Jurkat, Clone E6-1 (cell line): ENCODE data around the gene CD209.
A peak's percentile ranks its signal among the peaks of the same experiment; 100 is the strongest.

Source experiments
- DNase-seq: peaks from one replicate; pipeline ENCODE4 v3.0.0-alpha.2; 2011; ENCODE audit warnings: low read depth, low spot score
- H3K4me3 ChIP-seq: 2 replicates; pipeline ENCODE4 v1.5.1; 2011; ENCODE audit warnings: mild to moderate bottlenecking, low read length, control low read depth, moderate library complexity

Gene CD209

DNA sequence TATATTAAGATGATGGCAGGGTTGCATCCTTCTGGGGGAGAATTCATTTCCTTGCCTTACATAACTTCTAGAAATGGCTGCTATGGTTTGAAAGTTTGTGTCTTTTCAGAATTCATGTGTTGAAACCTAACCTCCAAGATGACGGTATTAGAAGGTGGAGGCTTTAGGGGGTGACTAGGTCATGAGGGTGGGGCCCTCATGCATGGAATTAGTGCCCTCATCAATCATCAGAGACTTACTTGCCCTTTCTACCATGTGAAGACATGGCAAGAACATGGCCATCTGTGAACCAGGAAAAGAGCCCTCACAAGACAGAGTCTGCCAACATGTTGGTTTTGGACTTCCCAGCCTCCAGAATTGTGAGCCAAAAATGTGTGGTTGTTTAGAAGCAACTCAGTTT lies 30.6 kb downstream of the CD209 start:
- H3K4me3 ChIP-seq, result no peak overlapping the region
- DNase-seq, result no peak

DNA sequence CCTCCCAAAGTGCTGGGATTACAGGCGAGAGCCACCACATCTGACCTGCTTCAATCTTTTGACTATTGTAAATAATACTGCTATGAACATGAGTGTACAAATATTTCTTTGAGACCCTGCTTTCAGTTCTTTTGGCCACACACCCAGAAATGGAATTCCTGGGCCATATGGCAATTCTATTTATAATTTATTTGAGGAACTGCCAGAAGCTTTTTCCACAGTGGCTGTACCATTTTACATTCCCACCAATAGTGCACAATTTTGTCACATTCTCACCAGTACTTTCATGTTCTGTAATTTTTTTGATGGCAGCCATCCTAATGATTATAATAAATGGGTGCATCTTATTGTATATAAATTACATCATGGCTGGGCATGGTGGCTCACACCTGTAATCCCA lies 31.7 kb downstream of the CD209 start:
- no peak for DNase-seq
- H3K4me3 ChIP-seq, result no peak overlapping the region

DNA sequence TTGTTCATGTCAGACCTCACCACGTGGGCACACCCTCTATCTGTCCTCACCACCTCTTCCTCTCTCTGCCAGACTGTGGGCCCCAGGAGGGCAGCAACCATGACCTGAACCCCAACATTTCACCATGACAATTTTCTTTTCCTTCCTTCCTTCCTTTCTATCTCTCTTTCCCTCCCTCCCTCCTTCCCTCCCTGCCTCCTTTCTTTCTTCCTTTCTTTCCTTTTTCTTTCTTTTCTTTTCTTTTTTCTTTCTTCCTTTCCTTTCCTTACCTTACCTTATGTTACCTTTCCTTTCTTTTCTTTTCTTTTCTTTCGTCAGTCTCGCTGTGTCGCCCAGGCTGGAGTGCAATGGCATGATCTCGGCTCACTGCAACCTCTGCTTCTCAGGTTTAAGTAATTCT lies 36.7 kb downstream of the CD209 start:
- H3K4me3 ChIP-seq, result no peak overlapping the region
- no peak for DNase-seq

DNA sequence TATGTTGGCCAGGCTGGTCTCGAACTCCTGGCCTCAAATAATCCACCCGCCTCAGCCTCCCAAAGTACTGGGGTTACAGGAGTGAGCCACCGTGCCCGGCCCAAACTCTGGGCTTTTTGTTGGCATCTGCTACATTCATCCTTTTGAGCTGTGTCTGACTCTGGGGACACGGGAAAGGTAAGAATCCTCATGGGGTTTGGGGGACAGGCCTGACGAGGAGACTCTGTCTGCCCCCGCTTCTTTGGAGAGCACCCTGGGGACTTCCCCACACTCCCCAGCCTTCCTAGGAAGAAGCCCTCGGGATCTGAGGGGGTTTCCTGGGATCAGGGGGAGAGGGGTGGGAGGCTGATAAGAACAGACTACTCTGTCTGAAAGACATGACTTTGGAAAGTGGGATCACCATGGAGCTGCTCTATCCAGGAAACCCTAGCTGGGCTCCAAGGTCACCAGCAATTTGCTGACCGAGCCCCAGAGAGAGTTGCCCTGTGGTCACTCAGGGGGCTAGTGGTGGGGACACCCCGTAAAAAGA lies 37.3 kb downstream of the CD209 start:
- DNase-seq, result no peak
- no peak overlapping the region for H3K4me3 ChIP-seq

DNA sequence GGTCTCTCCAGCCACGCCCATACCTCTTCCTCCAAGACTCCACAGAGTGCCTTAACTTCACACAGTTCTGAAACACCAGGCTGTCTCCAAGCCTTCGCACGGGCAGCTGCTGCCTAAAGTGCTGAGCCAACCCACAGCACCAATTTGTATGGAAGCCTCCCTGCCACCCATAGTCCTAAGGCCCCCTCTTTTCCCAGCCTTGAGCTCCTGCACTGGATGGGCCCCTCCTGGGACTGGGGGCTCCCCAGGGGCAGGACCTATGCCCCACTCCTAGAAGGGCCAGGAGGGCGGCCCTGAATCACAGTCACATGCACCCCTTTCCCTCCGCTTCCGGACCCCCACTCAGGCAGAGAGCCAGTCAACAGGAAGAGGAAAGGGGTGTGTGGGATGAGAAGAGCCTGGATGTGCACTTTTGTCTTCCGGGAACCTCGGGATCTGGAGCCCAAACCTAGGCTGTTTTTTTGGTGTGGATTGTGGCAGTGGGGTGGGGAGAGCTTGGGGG lies 40.3 kb downstream of the CD209 start:
- no peak for DNase-seq
- H3K4me3 ChIP-seq, result no peak overlapping the region

DNA sequence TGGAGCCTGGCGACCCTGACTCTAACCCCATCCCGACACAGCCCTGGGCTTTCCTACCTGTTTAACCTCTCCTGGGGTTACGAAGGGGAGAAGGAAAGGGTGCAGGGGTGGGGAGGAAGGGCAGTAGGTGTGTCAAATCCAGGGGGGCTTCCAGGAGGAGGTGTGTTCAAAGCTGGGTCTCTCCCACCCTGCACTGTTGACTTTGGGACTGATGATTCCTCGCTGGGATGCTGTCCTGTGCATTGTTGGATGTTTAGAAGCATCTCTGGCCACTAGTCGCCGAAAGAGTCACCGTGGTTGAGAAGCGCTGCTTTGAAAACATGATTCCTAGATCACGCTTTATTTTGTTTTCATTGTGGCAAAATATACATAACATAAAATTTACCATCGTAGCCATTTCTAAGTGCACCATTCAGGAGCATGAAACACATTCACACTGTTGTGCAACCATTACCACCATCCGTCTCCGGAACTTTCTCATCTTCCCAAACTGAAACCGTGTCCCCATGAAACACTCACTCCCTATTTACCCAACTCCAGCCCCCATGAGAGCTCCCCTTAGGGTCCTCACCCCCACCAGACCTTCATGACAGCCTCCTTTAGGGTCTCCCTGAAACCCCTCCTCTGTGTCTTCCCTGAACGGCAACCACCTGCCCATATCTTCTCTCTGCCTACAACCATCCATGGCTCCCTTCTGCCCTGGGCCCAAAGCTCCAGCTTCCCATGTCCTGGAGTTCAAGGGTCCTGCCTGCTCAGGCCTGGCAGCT lies 41.0 kb downstream of the CD209 start:
- no peak overlapping the region for H3K4me3 ChIP-seq
- DNase-seq, result no peak

DNA sequence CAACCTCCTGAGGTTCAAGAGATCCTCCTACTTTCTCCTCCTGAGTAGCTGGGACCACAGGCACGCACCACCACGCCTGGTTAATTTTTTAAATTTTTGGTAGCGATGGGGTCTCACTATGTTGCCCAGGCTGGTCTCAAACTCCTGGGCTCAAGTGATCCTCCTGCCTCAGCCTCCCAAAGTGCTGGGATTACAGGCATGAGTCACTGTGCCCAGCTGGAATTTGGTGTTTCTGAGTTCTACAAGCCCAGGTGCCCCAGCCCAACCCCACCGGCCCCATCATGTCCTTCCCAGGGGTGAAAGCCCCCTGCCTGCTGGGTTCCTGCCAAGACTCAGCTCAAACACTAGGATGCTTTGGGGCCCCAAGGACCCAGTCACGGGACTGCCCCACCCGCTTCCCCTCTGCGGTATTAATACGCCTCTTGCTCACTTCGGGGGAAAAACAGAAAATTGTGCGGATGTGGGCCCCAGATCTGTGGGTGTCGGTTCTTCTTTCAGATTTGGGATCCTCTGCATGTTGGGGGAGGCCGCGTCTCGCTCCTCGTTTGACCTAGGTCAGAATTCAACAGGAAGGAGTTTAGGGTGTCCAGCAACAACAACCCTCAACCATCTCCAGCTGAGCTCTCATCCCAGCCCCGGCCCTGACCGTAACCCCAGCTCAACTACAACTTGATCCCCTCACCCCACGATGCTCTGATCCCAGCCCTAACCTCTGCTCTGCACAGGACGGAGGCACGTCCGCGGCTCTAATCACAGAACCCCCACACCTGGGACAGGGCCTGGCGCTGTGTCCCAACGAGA lies 41.7 kb downstream of the CD209 start:
- no peak overlapping the region for H3K4me3 ChIP-seq
- DNase-seq, result peak; percentile 36

DNA sequence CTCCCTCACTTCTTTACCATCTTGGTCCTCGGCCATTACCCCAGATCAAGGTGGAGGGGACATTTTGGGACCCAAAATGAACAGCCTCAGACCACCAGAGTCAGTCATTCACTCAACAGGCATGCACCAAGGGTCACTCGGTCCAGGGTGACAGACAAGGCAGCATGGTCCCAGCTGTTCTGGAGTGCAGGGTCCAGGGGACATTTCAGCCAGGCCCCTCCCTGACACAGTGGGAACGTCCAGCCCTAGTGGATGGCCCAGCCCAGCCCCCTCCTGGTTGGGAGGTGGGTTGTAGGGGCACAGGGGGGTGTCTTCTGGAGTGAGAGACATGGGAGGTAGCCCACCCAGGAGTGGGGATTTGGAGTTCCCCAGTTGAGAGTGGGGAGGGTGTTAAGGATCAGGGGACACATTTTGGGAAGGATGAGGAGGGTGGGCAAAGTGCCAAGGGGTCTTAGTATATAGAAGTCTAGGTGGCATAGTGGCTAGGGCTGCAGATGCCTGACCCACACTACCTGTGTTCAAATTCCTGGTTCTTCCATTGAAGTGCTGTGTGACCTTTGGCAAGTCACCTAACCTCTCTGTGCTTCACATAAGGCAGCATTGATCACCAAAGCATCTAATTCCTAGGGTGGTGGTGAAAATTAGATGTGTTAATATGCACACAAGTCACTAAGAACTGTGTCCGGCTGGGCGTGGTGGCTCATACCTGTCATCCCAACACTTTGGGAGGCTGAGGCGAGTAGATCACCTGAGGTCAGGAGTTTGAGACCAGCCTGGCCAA lies 42.9 kb downstream of the CD209 start:
- DNase-seq, result no peak
- H3K4me3 ChIP-seq, result no peak overlapping the region

DNA sequence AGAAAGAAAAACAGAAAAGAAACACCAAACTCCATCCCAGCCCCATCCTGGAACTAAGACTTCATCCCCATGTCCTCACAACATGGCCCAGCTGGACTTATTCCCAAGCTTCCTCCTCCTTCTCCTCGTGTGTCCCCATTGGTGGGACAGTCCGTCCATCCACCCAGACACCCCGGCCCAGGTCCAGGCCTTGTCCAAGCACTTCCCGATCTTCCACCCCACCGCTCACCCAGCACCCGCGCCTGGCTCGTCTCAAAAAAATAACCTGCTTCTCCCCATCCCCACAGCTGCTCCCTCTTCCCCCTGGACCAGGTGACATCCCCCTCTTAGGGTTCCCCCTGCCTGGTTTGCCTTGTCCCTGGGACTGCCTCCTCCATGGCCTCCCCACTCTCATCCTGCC lies 44.0 kb downstream of the CD209 start:
- no peak overlapping the region for H3K4me3 ChIP-seq

DNA sequence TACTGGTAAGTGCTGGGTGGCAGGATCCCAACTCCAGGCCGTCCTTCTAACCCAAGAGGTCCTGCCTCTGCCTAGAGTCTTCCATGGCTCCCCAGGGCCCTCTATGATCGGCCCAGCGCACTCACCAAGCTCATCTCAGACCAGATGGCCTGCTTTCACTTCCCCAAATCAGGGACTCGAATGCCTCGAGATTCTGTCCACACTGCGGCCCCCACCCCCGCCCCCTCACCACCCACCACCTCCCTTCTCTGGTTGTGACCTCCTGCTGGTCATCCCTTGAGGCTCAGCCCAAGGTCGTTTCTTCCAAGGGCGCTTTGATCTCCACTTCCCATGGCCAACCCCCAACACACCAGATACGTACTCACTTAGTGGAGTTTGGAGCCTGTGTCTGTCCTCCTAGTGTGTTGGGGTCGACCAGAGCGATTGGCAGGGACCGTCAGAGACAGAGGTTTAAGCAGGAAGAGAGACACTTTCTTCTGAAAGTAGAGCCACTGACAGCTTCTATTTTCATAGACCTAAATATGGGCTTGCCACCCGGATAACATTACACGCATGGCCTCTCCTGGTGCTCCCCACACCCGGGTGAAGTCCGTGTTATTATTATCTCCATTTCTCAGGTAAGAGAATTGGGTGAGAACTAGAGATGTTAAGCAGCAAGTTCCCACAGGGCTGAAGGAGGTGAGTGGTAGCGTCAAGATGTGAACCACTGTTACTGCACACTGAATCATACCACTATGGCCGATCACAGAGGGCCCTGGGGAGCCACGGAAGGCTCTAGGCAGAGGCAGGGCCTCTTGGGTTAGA lies 45.5 kb downstream of the CD209 start, which contains the start of gene FCER2:
FCER2 (minus strand) TSS at position 478 of the 804 bp plus-strand sequence. CDS start 2,371 bp downstream, outside the sequence.
- no peak within 1 kb of the TSS for H3K4me3 ChIP-seq
- no peak for DNase-seq

More for the DNA sequence above, 44.0 kb downstream of the CD209 start:
- DNase-seq, result no peak

DNA sequence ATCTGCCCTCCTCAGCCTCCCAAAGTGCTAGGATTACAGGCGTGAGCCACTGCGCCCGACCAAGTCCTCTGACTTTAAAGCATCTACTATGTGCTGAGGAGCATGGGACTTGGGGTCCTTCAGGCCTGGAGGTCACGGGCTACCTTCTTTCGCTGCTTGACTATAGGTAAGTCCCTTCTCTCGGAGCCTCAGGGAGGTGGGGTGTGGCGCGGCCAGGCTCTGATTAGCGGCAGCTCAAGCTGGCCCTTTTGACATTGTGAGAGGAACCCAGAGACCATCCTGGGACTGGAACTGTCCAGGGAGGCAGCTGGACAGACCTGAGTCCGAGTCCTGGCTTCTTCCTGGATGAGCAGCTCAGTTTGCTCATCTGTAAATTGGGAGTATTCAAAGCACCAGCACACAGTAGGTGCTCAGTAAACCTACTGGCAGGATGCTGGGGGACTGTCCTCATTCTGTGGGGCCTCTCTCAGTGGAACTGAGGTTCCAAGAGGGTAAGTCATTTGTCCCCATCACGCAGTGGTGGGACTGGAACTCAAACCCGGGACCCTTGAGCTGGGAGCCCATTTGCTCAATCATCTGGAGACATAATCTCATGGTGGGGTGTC lies 46.2 kb downstream of the CD209 start:
- no peak overlapping the region for H3K4me3 ChIP-seq
- DNase-seq, result no peak

DNA sequence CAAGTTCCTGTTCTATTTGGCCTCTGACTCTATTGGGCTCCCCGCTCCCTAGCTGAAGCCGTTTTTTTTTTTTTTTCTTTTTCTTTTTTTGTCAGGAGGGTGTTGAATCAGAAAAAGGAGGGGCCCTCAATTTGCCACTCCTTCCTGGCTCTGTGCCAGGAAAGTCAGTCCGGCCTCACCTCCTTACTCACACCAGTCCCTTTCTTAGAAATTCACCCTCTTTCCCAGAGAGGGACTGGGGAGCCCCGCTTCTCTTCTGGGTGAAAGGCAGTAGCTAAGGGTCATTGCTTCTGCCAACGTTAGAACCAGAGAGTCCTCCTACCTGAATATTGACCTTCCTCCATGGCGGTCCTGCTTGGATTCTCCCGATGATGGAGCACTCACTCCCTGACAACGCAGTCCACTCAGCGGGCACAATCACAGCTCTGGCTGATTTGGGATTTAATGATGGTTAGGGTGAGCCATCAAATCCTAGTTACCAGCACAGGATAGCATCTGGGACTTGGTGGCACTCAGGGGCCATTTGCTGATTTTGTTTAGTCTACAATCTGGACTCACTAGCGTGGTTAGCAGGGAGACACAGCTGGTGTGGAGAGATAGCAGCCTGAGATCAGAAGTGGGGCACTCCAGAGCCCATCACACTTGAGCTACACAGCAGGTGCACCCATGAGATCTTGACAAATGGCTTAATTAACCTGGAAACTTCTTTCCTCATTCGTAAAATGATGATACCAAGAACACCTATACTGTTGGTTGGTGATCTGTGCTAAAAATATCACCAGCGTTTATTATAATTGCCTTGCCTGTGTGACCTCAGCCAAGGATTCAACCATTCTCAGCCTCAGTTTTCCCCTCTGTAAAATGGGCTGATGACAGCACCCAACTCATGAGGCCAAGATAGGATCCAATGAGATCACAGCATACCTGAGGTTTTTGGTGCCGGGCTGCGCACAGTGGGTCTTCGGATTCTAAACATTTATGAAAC lies 47.6 kb downstream of the CD209 start:
- DNase-seq, result no peak
- H3K4me3 ChIP-seq, result no peak overlapping the region

DNA sequence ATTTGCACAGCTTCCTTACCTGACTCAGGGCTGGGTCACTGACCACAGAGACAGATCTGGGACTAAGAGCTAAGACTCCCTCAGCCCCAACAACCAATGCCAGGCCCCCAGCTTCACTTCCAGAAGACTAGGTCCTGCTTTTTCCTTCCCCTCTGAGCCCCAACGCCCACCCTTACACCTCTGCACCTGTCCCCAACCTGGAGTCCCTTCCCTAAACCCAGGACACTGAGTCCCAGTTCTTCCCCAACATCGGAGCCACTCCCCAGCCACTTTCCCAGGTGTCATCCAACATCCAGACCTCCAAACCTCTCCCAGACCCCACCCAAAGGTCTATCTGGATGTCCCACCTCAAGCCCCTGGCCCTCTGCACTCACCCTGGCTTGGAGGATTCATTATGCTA lies 48.3 kb downstream of the CD209 start:
- DNase-seq, result no peak
- H3K4me3 ChIP-seq, result no peak overlapping the region

DNA sequence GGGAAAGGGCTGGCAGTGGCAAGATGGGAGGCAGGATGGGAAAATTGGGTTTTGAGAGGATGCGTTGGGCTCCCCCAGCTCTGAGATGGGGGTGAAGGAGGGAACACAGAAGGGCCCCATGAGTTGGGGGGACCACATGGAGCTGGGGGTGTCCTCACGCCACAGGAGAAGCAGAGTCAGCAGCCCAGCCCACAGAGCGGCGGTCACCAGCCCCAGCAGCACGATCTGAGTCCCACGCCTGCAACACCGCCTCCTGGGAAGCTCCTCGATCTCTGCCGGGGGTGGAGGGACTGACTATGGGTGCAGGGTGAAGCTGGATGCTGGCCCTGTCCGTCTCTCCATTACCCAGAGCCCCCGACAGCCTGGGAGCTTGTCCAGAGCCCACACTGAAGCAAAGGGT lies 48.8 kb downstream of the CD209 start:
- no peak for DNase-seq
- no peak overlapping the region for H3K4me3 ChIP-seq

DNA sequence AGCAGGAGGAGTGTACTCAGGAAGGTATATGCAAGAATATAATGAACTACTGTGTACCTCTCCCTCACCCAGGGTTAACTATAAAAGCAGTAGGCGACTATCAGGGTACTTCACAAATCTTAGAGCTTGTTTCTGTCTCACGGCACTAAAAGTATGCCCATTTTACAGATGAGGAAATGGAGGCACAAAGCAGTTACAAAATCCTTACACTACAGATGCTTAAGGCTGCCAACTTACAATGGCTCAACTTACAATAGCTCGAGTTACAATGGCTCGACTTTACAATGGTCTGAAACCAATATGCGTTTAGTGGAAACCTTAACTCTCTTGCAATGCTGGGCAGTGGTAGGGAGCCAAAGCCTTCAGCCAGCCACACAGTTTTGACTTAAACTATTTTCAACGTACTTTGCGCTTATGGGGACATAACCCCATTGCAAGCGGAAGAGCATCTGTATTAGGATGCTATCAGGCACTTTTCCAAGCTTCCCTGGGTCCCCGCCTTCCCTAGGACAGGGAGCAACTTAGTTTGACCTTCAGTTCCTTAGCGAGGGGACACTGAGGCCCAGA lies 49.5 kb downstream of the CD209 start:
- no peak overlapping the region for H3K4me3 ChIP-seq
- DNase-seq, result no peak

DNA sequence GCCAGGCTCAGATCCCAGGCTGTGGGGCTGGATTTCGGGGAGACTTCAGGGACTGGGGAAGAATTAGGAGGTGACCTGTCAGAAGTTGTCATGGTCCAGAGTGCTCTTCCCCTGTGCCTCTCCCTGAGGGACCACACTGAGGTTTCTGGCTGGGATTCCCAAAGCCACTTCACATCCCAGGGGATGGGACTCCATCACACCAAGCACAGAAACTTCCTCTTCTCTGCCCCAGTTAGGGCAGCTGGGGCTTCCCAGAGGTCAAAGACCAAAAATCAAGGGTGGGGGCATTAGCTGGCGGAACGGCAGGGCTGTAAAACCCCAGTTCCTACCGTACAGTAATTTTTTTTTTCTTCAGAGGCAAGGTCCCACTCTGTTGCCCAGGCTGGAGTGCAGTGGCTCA lies 52.8 kb downstream of the CD209 start:
- H3K4me3 ChIP-seq, result no peak overlapping the region
- no peak for DNase-seq
